Panc1 (cell line): ENCODE results near the gene C1QTNF3. TPM values are rescaled to one million over a fixed set of nuclear protein-coding genes. Genes with fewer than 3 reads are reported as not detected.
"Not testable (repeated sequence)": the region's sequence is repeated elsewhere in the genome, so short reads cannot be mapped to it uniquely, and the experiment has no call there.

Experiments
- ATAC-seq: fragments of 200-7000 bp; cut with Tn5 transposase; 2 replicates; pipeline ENCODE4 v1.9.1; 2020; ENCODE audit warnings: mild to moderate bottlenecking, moderate library complexity
- BruUV-seq: library from RNA; stranded (reverse); fragments of 400-500 nt; replicated peaks from 2 replicates; lab custom pipeline; 2021; lab: Mats Ljungman, UMichigan
- CTCF ChIA-PET: fragments of 300-600 bp; sonication (Branson Sonifier 250); formaldehyde crosslinking; loops from one replicate; lab custom pipeline; 2022; ENCODE audit warnings: antibody characterized with exemption; lab: Charles Lee
- POLR2A ChIA-PET: fragments of 300-600 bp; sonication (Branson Sonifier 250); formaldehyde crosslinking; loops from one replicate; lab custom pipeline; 2022; ENCODE audit warnings: antibody characterized with exemption; lab: Charles Lee
- DNase-seq: peaks from one replicate; pipeline ENCODE4 v3.0.0-alpha.2; 2010; ENCODE audit warnings: low read depth, low spot score
- H3K27ac ChIP-seq: 2 replicates; pipeline ENCODE4 v1.5.1; 2011; ENCODE audit warnings: mild to moderate bottlenecking, low read length, inconsistent platforms
- H3K27me3 ChIP-seq: fragments of 200-500 bp; sonication (Bioruptor generic); 2 replicates; pipeline ENCODE4 v1.6.0; 2014; ENCODE audit warnings: low read length, inconsistent platforms; ENCODE audit not compliant: control insufficient read depth, insufficient read depth
- H3K36me3 ChIP-seq: fragments of 200-500 bp; sonication (Bioruptor generic); 2 replicates; pipeline ENCODE4 v1.5.1; 2014; ENCODE audit warnings: inconsistent platforms, mild to moderate bottlenecking, low read length, moderate library complexity; ENCODE audit not compliant: control insufficient read depth, insufficient read depth
- H3K4me1 ChIP-seq: 2 replicates; pipeline ENCODE4 v1.5.1; 2011; ENCODE audit warnings: inconsistent platforms, mild to moderate bottlenecking, low read length, moderate library complexity; ENCODE audit not compliant: control insufficient read depth, insufficient read depth
- H3K4me3 ChIP-seq, 2 experiments: 2 replicates each; pipeline ENCODE4 v1.5.1; 2011 to 2012; ENCODE audit warnings: low read depth in 2 of 2, low read length in 2 of 2, mild to moderate bottlenecking in 2 of 2, inconsistent platforms in 1 of 2, moderate library complexity in 1 of 2
- H3K9me3 ChIP-seq: fragments of 200-500 bp; sonication (Bioruptor generic); 2 replicates; pipeline ENCODE4 v1.5.1; 2014; ENCODE audit warnings: low read depth, mild to moderate bottlenecking, inconsistent platforms, low read length, moderate library complexity; ENCODE audit not compliant: control insufficient read depth, insufficient read depth
- POLR2AphosphoS5 ChIP-seq: IDR thresholded peaks from 2 replicates; pipeline ENCODE4 v1.6.1; 2012; ENCODE audit warnings: mild to moderate bottlenecking, low read depth, low read length, moderate library complexity
- SIN3A ChIP-seq: IDR thresholded peaks from 2 replicates; pipeline ENCODE4 v1.6.1; 2012; ENCODE audit warnings: low read depth, mild to moderate bottlenecking, low read length, moderate library complexity, borderline replicate concordance; ENCODE audit not compliant: insufficient read depth
- TCF7L2 ChIP-seq: IDR thresholded peaks from 2 replicates; pipeline ENCODE4 v1.6.1; 2011; ENCODE audit warnings: mild to moderate bottlenecking, low read depth, low read length, inconsistent platforms
- in situ Hi-C: cut with HindIII; loops from 2 replicates; pipeline ENCODE4 v1.10.0; 2016; ENCODE audit warnings: low sequenced_read_pairs, low pct_unique_long_range_greater_than_20kb
- intact Hi-C: fragments of 100-400 bp; cut with micrococcal nuclease; formaldehyde crosslinking; loops from one replicate; pipeline ENCODE4 v1.10.0; 2022; ENCODE audit not compliant: unreplicated experiment
- total RNA-seq: library from RNA; stranded (reverse); gene quantifications from one replicate; pipeline ENCODE4 v1.2.1, GENCODE V29; 2021; ENCODE audit not compliant: unreplicated experiment
- TF ChIP-seq, protein P1 (sequence below): fragments of 450-650 bp; IDR thresholded peaks from 2 replicates; pipeline ENCODE4 v1.5.1; 2017; ENCODE audit warnings: mild to moderate bottlenecking
- TF ChIP-seq, protein P2 (sequence below), 2 experiments: IDR thresholded peaks; 2 replicates each; pipeline ENCODE4 v1.6.1; 2011 to 2012; ENCODE audit warnings: low read depth in 2 of 2, control low read depth in 1 of 2, low read length in 1 of 2, mild to moderate bottlenecking in 1 of 2, moderate library complexity in 1 of 2; ENCODE audit not compliant: insufficient read depth in 1 of 2

Gene C1QTNF3
- total RNA-seq, 1 experiment from 2014 or later, result 2.1 TPM

DNA sequence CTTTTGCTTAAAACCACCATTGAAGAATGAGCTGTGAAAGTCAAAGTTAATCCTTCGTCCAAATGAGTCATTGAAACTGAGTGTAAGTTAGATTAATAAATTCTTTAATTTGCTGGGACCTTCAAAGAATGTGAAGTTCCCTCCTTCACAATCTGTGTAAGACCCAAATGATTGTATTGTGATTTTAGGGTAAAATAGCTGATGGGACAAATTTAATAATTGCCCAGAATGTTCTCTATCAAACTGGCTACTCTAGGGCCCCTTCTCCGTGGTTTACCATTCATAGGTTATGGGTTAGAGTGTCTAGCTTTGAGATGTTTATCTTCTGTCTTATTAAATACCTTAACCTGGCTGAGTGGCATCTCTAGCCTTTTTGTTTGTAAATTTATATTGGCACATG lies 11.9 kb downstream of the C1QTNF3 start:
- H3K9me3 ChIP-seq, result no peaks in the 10 kb centered on the region
- ChIA-PET POLR2A (interaction anchor here (0.6 kb wide), 1 partner anchor 899 kb away, joined by 6 read pairs; no protein-coding TSS in a partner anchor), CTCF (no interaction called here)
- TF ChIP-seq, protein P1, sequence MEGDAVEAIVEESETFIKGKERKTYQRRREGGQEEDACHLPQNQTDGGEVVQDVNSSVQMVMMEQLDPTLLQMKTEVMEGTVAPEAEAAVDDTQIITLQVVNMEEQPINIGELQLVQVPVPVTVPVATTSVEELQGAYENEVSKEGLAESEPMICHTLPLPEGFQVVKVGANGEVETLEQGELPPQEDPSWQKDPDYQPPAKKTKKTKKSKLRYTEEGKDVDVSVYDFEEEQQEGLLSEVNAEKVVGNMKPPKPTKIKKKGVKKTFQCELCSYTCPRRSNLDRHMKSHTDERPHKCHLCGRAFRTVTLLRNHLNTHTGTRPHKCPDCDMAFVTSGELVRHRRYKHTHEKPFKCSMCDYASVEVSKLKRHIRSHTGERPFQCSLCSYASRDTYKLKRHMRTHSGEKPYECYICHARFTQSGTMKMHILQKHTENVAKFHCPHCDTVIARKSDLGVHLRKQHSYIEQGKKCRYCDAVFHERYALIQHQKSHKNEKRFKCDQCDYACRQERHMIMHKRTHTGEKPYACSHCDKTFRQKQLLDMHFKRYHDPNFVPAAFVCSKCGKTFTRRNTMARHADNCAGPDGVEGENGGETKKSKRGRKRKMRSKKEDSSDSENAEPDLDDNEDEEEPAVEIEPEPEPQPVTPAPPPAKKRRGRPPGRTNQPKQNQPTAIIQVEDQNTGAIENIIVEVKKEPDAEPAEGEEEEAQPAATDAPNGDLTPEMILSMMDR, result no peak
- no peak for TF ChIP-seq POLR2AphosphoS5
- TF ChIP-seq, protein P2, sequence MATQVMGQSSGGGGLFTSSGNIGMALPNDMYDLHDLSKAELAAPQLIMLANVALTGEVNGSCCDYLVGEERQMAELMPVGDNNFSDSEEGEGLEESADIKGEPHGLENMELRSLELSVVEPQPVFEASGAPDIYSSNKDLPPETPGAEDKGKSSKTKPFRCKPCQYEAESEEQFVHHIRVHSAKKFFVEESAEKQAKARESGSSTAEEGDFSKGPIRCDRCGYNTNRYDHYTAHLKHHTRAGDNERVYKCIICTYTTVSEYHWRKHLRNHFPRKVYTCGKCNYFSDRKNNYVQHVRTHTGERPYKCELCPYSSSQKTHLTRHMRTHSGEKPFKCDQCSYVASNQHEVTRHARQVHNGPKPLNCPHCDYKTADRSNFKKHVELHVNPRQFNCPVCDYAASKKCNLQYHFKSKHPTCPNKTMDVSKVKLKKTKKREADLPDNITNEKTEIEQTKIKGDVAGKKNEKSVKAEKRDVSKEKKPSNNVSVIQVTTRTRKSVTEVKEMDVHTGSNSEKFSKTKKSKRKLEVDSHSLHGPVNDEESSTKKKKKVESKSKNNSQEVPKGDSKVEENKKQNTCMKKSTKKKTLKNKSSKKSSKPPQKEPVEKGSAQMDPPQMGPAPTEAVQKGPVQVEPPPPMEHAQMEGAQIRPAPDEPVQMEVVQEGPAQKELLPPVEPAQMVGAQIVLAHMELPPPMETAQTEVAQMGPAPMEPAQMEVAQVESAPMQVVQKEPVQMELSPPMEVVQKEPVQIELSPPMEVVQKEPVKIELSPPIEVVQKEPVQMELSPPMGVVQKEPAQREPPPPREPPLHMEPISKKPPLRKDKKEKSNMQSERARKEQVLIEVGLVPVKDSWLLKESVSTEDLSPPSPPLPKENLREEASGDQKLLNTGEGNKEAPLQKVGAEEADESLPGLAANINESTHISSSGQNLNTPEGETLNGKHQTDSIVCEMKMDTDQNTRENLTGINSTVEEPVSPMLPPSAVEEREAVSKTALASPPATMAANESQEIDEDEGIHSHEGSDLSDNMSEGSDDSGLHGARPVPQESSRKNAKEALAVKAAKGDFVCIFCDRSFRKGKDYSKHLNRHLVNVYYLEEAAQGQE (IDR thresholded peaks at IDR 0.05; ENCODE audit: insufficient read depth in 1 of 2, low read depth in 2 of 2, low read length in 1 of 2), result no peak
- TF ChIP-seq TCF7L2, result no peak
- no peak for TF ChIP-seq SIN3A
- H3K27me3 ChIP-seq, result no peaks in the 10 kb centered on the region
- no peak overlapping the region for H3K27ac ChIP-seq
- intact Hi-C loops, result no loop called here
- H3K4me3 ChIP-seq, result no peak overlapping the region
- in situ Hi-C loops, result no loop called here
- DNase-seq (no peak), ATAC-seq (no peak)
- H3K36me3 ChIP-seq, result no peaks in the 10 kb centered on the region
- BruUV-seq, result no TSS peak
- no peaks in the 10 kb centered on the region for H3K4me1 ChIP-seq

DNA sequence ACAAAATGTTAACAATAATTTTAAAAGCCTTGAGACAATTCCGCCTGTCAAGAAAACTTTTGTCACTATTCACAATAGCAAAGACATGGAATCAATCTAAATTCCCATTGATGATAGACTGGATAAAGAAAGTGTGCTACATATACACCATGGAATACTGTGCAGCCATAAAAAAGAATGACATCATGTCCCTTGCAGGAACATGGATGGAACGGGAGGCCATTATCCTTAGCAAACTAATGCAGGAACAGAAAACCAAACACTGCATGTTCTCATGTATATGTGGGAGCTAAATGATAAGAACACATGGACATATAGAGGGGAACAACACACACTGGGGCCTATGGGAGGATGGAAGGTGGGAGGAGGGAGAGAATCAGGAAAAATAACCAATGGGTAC lies 12.4 kb downstream of the C1QTNF3 start:
- POLR2A ChIA-PET, BruUV-seq, H3K4me3 ChIP-seq, H3K36me3 ChIP-seq, H3K27ac ChIP-seq, CTCF ChIA-PET, ATAC-seq, H3K4me1 ChIP-seq, in situ Hi-C loops, intact Hi-C loops, DNase-seq, H3K9me3 ChIP-seq, H3K27me3 ChIP-seq: not testable (repeated sequence)

DNA sequence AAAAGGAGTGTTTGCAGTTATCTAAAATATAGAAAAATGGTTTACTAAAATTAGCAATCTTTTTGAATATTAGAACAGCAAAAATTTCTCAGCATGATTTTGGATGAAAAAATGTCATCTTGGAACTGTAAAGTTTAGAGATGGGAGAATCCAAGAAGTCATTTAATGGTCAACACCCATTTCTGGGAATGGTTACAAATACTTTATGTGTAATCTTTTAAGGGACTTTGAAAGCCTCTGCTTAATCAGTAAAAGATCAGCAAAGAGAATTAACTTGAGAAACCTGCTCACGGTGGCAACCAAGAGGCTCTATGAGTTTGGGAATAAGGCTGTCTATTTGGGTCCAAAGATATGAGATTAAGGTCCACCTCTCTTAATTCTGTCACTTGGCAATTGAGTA lies 13.0 kb downstream of the C1QTNF3 start:
- Histone ChIP-seq H3K9me3 (no peaks in the 10 kb centered on the region), H3K27me3 (no peaks in the 10 kb centered on the region), H3K4me1 (no peaks in the 10 kb centered on the region), H3K27ac (no peak overlapping the region), H3K4me3 (no peak overlapping the region), H3K36me3 (no peaks in the 10 kb centered on the region)
- ChIA-PET CTCF (no interaction called here), POLR2A (no interaction called here)
- TF ChIP-seq TCF7L2, result no peak
- TF ChIP-seq, protein P1, result no peak
- TF ChIP-seq, protein P2 (IDR thresholded peaks at IDR 0.05; ENCODE audit: insufficient read depth in 1 of 2, low read depth in 2 of 2, low read length in 1 of 2), result no peak
- TF ChIP-seq POLR2AphosphoS5, result no peak
- no peak for TF ChIP-seq SIN3A
- in situ Hi-C loops, result no loop called here
- intact Hi-C loops, result no loop called here
- BruUV-seq, result no TSS peak
- DNase-seq, result no peak
- no peak for ATAC-seq
